H9 (cell line): Measurements from ENCODE around the gene MPG. TPM values are rescaled to one million over a fixed set of nuclear protein-coding genes. Genes with fewer than 3 reads are reported as not detected.

Source experiments
- DNase-seq: peaks from one replicate; pipeline ENCODE4 v3.0.0-alpha.2; 2017
- H2AFZ ChIP-seq: one replicate; pipeline ENCODE4 v1.6.1; 2013; ENCODE audit warnings: mild to moderate bottlenecking, low read length, control low read depth, moderate library complexity
- H2AK5ac ChIP-seq: 2 replicates; pipeline ENCODE4 v1.6.1; 2013; ENCODE audit warnings: low read length, control low read depth, mixed read lengths; ENCODE audit not compliant: insufficient read length
- H2BK120ac ChIP-seq: one replicate; pipeline ENCODE4 v1.6.1; 2013; ENCODE audit warnings: low read depth, mild to moderate bottlenecking, low read length, control low read depth, inconsistent platforms; ENCODE audit not compliant: poor library complexity, severe bottlenecking
- H2BK12ac ChIP-seq: 2 replicates; pipeline ENCODE4 v1.6.1; 2013; ENCODE audit warnings: low read length, control low read depth, mixed read lengths, low read depth; ENCODE audit not compliant: insufficient read length
- H2BK15ac ChIP-seq: 2 replicates; pipeline ENCODE4 v1.6.1; 2013; ENCODE audit warnings: low read depth, low read length, control low read depth
- H2BK20ac ChIP-seq: one replicate; pipeline ENCODE4 v1.6.1; 2013; ENCODE audit warnings: low read depth, mild to moderate bottlenecking, low read length, control low read depth, inconsistent platforms; ENCODE audit not compliant: poor library complexity, severe bottlenecking
- H2BK5ac ChIP-seq: 2 replicates; pipeline ENCODE4 v1.6.1; 2013; ENCODE audit warnings: low read length, control low read depth, mixed read lengths; ENCODE audit not compliant: insufficient read length
- H3K14ac ChIP-seq: 2 replicates; pipeline ENCODE4 v1.6.1; 2013; ENCODE audit warnings: low read length, control low read depth; ENCODE audit not compliant: insufficient read depth
- H3K18ac ChIP-seq: 2 replicates; pipeline ENCODE4 v1.6.1; 2013; ENCODE audit warnings: low read depth, mild to moderate bottlenecking, mixed read lengths, low read length, control low read depth; ENCODE audit not compliant: insufficient read length
- H3K23ac ChIP-seq: 2 replicates; pipeline ENCODE4 v1.6.1; 2013; ENCODE audit warnings: low read length, control low read depth, mixed read lengths, low read depth; ENCODE audit not compliant: insufficient read length
- H3K23me2 ChIP-seq: 2 replicates; pipeline ENCODE4 v1.6.1; 2013; ENCODE audit warnings: low read depth, mild to moderate bottlenecking, mixed read lengths, low read length, control low read depth; ENCODE audit not compliant: insufficient read length, poor library complexity, severe bottlenecking
- H3K27ac ChIP-seq: 2 replicates; pipeline ENCODE4 v1.5.1; 2013; ENCODE audit warnings: low read length, control low read depth, mixed read lengths, low read depth; ENCODE audit not compliant: insufficient read length
- H3K27me3 ChIP-seq: 2 replicates; pipeline ENCODE4 v1.6.1; 2013; ENCODE audit warnings: low read length, control low read depth, inconsistent platforms; ENCODE audit not compliant: insufficient read depth
- H3K4ac ChIP-seq: 2 replicates; pipeline ENCODE4 v1.6.1; 2013; ENCODE audit warnings: low read depth, mild to moderate bottlenecking, control low read depth, inconsistent platforms, low read length, moderate library complexity
- H3K4me1 ChIP-seq: 2 replicates; pipeline ENCODE4 v1.6.1; 2013; ENCODE audit warnings: low read length, control low read depth, inconsistent platforms; ENCODE audit not compliant: insufficient read depth
- H3K4me2 ChIP-seq: 2 replicates; pipeline ENCODE4 v1.6.1; 2013; ENCODE audit warnings: low read length, control low read depth, mixed read lengths; ENCODE audit not compliant: insufficient read length, insufficient read depth
- H3K56ac ChIP-seq: 2 replicates; pipeline ENCODE4 v1.6.1; 2013; ENCODE audit warnings: low read depth, mild to moderate bottlenecking, mixed read lengths, low read length, control low read depth; ENCODE audit not compliant: insufficient read length
- H3K79me1 ChIP-seq: 2 replicates; pipeline ENCODE4 v1.6.1; 2013; ENCODE audit warnings: low read depth, mild to moderate bottlenecking, moderate library complexity, low read length, control low read depth, inconsistent platforms; ENCODE audit not compliant: insufficient read depth, poor library complexity, severe bottlenecking
- H3K79me2 ChIP-seq: 2 replicates; pipeline ENCODE4 v1.6.1; 2013; ENCODE audit warnings: low read length, control low read depth, inconsistent platforms; ENCODE audit not compliant: insufficient read depth
- H3K9ac ChIP-seq: 2 replicates; pipeline ENCODE4 v1.6.1; 2013; ENCODE audit warnings: low read length, control low read depth, mixed read lengths; ENCODE audit not compliant: insufficient read length; ENCODE audit errors: extremely low read depth
- H3K9me3 ChIP-seq: one replicate; pipeline ENCODE4 v1.6.1; 2013; ENCODE audit warnings: low read depth, low read length, inconsistent platforms; ENCODE audit not compliant: control insufficient read depth
- H3T11ph ChIP-seq: one replicate; pipeline ENCODE4 v1.6.1; 2013; ENCODE audit warnings: mild to moderate bottlenecking, low read length, control low read depth, inconsistent platforms
- H4K20me1 ChIP-seq: one replicate; pipeline ENCODE4 v1.6.1; 2013; ENCODE audit not compliant: control insufficient read depth, insufficient read length, insufficient read depth
- H4K5ac ChIP-seq: 2 replicates; pipeline ENCODE4 v1.6.1; 2013; ENCODE audit warnings: low read depth, mild to moderate bottlenecking, mixed read lengths, low read length, control low read depth; ENCODE audit not compliant: insufficient read length
- H4K8ac ChIP-seq: replicated peaks from 2 replicates; pipeline ENCODE4 v1.6.1; 2013; ENCODE audit warnings: low read length, control low read depth, mixed read lengths, low read depth; ENCODE audit not compliant: insufficient read length
- H4K91ac ChIP-seq: 2 replicates; pipeline ENCODE4 v1.6.1; 2013; ENCODE audit warnings: low read depth, mild to moderate bottlenecking, moderate library complexity, mixed read lengths, low read length, control low read depth; ENCODE audit not compliant: insufficient read length
- H3K27ac Mint-ChIP-seq, 3 experiments: 2 replicates in 2 of 3; 3 replicates in 1 of 3; pipeline ENCODE4 v1.8.0; 2020 to 2021; ENCODE audit warnings: mixed read lengths in 3 of 3, mild to moderate bottlenecking in 1 of 3, moderate library complexity in 1 of 3
- H3K27me3 Mint-ChIP-seq: 2 replicates; pipeline ENCODE4 v1.8.0; 2021; ENCODE audit warnings: low read depth, mild to moderate bottlenecking, moderate library complexity, mixed read lengths
- H3K36me3 Mint-ChIP-seq, 3 experiments: 2 replicates in 2 of 3; 3 replicates in 1 of 3; pipeline ENCODE4 v1.8.0; 2020 to 2021; ENCODE audit warnings: low read depth in 3 of 3, mixed read lengths in 3 of 3; ENCODE audit not compliant: insufficient read depth in 1 of 3
- H3K4me1 Mint-ChIP-seq, 2 experiments: 2 replicates each; pipeline ENCODE4 v1.8.0; 2020; ENCODE audit warnings: mixed read lengths in 2 of 2
- H3K4me3 Mint-ChIP-seq, 2 experiments: 2 replicates in 1 of 2; 3 replicates in 1 of 2; pipeline ENCODE4 v1.8.0; 2020 to 2021; ENCODE audit warnings: mild to moderate bottlenecking in 2 of 2, mixed read lengths in 2 of 2, moderate library complexity in 1 of 2
- H3K9me3 Mint-ChIP-seq, 2 experiments: 2 replicates in 1 of 2; 3 replicates in 1 of 2; pipeline ENCODE4 v1.8.0; 2020; ENCODE audit warnings: mild to moderate bottlenecking in 2 of 2, mixed read lengths in 2 of 2, moderate library complexity in 1 of 2
- WGBS: extraction: QIAGEN DNeasy Blood & Tissue Kit; methylation state at CpG from one replicate; pipeline ENCODE4 v1.1.7; 2013; ENCODE audit warnings: missing lambda C conversion rate, low lambda C conversion rate, mixed read lengths; ENCODE audit not compliant: insufficient read length; ENCODE audit errors: extremely low coverage; 5-methylcytosine and 5-hydroxymethylcytosine counted together
- total RNA-seq: library from RNA; stranded (reverse); gene quantifications from 2 replicates; pipeline ENCODE4 v1.2.1, GENCODE V29; 2021
- TF ChIP-seq, protein P1 (sequence below): fragments of 200-600 bp; sonication (generic); conservative IDR thresholded peaks from 3 replicates; pipeline ENCODE4 v1.8.0; 2021; ENCODE audit warnings: antibody characterized with exemption, mild to moderate bottlenecking

The MPG gene
- total RNA-seq, 1 experiment from 2014 or later, result 39.1 TPM

- H3K4me1 Mint-ChIP-seq, result peaks cover 21 to 29% of the 10 kb centered on the region in 2 experiments
- peak overlapping the region in 1 of 2 experiments; percentile 14; a peak in 1 of 5 replicates for H3K4me3 Mint-ChIP-seq
- Histone ChIP-seq H3T11ph (no peak overlapping the region), H3K23me2 (peaks cover 10% of the 10 kb centered on the region), H3K9ac (no peak overlapping the region), H3K14ac (no peak overlapping the region; the same call in 1 of the 2 replicates), H2BK20ac (no peak overlapping the region), H3K4me2 (no peak overlapping the region), H4K8ac (no peak overlapping the region), H2AFZ (no peak overlapping the region), H3K18ac (no peak overlapping the region), H3K27me3 (no peaks in the 10 kb centered on the region), H2BK5ac (no peak overlapping the region), H3K9me3 (no peaks in the 10 kb centered on the region), H3K4me1 (no peaks in the 10 kb centered on the region), H4K5ac (no peak overlapping the region), H2BK12ac (no peak overlapping the region), H4K20me1 (no peaks in the 10 kb centered on the region), H3K79me1 (no peaks in the 10 kb centered on the region), H2BK120ac (no peak overlapping the region), H3K4ac (no peak overlapping the region), H3K27ac (no peak overlapping the region), H2BK15ac (no peak overlapping the region), H3K79me2 (no peaks in the 10 kb centered on the region; the same call in 1 of the 2 replicates), H4K91ac (no peak overlapping the region), H3K56ac (no peak overlapping the region), H2AK5ac (no peak overlapping the region), H3K23ac (no peak overlapping the region)
- TF ChIP-seq, protein P1, sequence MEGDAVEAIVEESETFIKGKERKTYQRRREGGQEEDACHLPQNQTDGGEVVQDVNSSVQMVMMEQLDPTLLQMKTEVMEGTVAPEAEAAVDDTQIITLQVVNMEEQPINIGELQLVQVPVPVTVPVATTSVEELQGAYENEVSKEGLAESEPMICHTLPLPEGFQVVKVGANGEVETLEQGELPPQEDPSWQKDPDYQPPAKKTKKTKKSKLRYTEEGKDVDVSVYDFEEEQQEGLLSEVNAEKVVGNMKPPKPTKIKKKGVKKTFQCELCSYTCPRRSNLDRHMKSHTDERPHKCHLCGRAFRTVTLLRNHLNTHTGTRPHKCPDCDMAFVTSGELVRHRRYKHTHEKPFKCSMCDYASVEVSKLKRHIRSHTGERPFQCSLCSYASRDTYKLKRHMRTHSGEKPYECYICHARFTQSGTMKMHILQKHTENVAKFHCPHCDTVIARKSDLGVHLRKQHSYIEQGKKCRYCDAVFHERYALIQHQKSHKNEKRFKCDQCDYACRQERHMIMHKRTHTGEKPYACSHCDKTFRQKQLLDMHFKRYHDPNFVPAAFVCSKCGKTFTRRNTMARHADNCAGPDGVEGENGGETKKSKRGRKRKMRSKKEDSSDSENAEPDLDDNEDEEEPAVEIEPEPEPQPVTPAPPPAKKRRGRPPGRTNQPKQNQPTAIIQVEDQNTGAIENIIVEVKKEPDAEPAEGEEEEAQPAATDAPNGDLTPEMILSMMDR, result no peak
- peak overlapping the region in 1 of 3 experiments; percentile 27; a peak in 1 of 7 replicates for H3K27ac Mint-ChIP-seq
- H3K27me3 Mint-ChIP-seq, result no peaks in the 10 kb centered on the region
- no peaks in the 10 kb centered on the region for H3K9me3 Mint-ChIP-seq
- WGBS, result no CpG with 5 or more reads among the region's 10 CpGs
- peaks cover 3 to 12% (median 8%) of the 10 kb centered on the region in 3 experiments; a peak in 5 of 7 replicates for H3K36me3 Mint-ChIP-seq
- no peak for DNase-seq
Measured at GRCh38 chr16:67183-67791, 10.7 kb upstream of the MPG start.
